ENCODE data around the gene ITGB4.
"Not testable (repeated sequence)": the region's sequence is repeated elsewhere in the genome, so short reads cannot be mapped to it uniquely, and the experiment has no call there.

ITGB4 gene

DNA sequence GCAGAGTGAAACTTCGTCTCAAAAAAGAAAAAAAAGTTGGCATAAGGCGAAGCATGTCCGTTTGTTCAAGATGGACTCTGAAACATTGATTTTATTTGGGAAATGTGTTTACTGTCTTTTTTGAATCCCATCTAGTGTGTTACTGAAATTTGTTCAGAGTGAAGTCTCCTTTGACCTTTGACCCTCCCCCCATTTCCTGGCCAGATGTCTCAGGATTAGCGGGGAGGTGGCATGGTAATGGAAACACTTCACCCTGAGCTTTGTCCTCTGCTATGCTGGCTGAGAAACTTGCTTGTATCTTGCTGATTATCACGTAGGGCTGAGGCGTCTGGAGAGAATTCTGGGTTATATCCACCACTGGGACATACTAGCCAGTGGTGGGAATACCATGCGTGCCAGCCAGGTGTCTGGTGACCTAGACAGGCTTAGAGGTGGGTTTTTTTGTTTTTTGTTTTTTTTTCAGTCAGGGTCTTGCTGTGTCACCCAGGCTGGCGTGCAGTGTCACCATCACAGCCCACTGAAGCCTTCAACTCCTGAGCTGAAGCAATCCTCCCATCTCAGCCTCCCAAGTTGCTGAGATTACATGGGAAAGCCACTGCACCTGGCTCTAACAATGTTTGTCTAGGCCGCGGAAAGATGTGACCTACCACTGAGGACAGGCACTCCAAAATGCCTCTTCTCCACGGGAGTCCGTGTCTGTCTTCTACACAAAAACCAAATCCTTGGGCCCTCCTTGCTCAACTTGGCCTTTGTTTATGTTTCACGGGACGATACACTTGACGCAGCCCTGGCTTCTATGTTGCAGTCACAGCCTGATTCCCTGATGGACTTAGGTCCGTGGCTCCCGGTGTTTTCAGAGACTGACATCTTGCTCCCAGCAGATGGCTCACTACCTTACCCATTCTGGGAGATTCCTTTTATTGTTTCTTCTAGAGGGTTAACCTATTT, 50.3 kb downstream of the ITGB4 start:
- no peak for DNase-seq (ENCODE audit: low read depth)

DNA sequence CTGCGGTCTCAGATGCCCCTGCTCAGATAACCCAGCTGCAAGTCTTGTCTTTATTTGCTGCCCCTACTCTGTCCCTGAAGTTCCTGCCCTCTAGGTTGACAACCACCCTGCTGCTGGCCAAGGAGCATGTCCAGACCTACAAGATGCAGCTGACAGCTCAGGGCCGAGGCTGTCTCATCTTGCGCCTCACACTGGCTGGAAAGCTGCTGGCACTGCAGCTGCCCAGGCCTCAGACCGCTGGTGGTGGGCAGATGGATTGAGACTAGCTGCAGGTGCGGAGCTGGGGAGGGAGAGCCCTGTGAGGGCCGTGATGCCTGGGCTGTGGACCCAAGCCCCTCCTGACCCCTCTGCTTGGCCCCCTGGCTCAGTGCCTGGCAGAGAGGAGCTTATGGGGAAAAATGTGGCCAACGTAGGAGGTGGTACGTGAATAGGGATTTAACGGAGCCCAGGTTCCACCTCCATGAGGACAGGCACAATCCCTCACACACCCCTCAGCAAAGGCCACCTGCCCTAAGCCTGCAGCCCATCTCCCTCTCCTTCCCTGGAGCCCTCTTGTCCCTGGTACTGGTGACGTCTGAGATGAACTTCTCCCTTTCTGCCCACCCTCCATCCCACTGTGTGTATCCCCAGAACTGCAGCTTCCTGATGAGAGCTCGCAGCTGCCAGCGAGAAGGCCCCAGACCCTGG, 52.0 kb downstream of the ITGB4 start:
- DNase-seq (ENCODE audit: low read depth), result no peak

DNA sequence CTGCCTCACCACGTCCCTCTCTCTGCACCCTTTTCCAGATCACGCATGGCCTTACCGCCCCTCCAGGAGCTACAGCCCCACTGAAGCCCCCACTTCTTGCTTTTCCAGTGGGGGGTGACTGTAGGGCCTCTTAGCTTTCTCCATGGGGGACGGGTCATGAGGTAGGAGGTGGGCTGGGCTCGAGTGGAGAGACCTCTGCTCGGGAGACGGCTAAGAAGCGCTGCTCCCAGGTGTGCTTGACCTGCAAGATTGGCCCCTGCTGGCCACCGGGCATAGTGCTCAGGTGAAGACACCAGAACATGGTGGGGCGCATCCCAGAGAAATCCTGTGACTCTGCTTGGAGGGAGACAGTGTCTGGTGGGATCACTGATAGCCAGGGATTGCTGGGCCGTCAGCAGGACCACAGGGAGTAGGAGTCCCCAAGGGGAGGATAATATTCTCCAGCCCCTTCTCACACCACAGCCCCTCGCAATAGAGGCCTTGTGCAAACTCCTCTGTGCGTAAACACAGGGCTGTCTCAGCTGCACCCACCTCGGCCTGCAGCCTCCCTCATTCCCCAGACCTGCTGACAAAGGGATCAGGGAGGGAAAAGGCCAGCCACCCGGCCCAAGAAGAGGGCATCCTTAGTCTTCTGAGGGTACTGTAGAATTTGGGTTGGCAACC, 52.7 kb downstream of the ITGB4 start:
- DNase-seq (ENCODE audit: low read depth), result no peak

DNA sequence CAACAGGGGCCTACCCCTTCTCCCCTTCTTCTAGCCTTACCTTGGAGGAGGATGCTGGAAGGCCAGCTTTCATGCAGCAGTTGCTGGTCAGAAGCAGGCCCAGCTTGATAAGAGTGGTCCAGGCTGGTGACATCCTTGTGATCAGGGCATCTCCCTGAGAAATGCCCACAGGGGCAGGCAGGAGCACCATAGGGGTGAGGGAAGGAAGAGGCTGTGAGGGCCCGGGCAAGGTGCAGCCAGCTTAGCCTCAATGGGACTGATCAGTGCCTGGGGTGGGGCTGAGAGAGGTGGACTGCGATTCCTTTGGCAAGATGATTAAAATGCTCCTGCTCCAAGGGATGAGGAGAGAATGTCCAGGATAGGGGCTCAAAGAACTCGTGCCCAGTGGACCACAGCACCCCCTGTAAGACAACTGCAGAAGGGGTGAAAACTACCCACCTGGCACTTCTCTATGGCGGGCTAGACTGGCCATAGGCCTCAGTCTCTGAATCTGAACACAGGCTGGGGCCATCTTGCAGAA, 53.3 kb downstream of the ITGB4 start:
- no peak for DNase-seq (ENCODE audit: low read depth)

DNA sequence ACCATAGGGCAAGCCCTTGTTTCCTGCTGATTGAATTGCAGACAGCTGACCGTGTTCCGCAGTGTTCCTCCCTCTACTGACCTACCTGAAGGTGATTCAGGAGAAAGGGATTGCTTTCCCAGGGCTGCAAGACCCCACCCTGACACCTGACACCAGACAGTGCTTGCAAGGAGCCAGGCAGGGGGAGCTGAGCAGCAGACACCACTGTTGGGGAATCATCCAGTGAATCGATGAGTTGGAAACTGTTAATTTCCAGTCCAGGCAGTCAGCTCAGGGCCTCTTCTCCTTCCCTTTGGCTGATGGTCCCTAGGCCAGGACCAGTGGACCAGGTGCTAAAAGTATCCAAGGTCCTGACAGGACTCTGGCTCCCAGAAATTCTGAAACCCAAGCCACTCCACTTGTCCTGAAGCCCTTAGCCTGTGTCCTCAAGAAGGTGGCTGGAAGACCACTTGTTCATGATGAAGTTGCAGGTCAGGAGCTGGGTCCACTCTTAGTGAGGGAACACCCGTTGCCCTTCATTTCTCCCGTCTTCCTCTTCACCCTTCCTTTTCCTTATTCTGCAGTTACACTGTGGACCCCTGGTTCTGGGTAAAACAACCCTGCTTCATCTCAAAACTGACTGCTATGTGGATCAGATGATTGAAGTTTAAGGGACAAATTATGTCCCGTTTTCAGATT, 53.9 kb downstream of the ITGB4 start:
- no peak for DNase-seq (ENCODE audit: low read depth)

DNA sequence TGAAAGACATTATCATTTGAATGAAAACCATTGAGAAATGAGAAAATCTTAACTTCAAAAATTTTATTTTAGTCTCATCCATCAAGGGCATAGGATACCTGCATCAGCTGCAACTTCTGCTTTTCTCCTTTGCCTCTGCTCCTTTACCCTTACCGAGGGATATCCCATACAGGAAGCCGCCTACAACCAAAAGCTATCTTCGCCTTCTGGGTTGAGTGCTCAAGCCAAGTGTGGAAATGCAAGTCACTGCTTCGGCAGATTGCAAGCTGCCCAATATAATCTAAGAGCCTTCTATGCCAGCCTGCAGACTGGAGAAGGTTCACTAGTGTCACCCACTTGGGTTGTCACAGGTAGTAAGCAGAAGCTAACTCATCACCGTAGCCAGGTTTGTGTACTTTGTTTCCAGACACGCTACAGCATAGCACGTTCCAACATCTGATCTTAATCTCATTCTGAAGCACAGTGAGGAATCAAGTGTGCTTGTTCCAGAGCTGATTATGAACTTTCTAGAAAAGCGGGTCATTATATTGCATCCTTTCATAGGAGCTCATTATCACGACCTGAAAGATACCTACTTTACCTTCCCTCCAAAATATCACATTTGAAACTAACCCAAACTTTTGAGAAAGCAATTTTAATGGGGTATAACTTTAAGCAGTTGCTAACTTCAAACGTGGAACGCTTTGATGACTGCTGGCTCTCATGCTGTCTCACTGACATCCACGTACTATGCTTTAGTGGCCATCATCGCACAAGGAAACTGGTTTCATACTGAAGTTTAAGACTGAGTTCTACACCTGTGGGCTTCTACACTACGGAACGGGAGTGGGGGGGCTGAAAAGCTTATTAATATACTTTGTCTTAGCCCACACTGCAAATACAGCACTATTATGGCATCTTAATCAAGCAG, 55.4 kb downstream of the ITGB4 start:
- DNase-seq (ENCODE audit: low read depth), result no peak

DNA sequence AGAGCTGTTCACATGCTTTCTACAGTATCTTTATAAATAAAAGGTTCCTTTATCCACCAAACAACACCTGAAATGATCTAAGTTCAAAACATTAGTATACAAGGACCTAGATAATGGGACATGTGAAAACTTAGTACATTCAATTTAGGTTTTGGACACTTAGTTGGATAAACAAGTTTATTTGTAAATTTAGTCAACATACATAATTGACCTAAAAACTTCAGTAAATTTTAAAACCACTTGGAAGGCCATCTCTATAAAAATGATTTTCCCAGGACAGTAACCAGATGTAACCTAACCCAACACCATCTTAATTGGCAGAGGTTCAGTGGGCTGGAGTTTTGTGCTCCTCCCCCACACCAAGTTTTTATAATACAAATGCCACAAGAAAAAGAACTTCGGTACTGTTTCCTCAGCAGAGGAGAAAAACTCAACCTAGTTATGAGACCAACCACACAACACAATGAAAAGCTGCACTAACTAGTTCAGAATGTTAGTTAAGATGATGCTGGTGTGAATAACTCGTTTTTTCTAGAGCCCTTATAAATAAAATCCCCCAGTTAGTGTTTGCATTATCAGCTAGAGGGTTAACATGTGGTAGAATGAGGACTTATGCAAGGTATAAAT, 56.1 kb downstream of the ITGB4 start:
- DNase-seq (ENCODE audit: low read depth), result no peak

DNA sequence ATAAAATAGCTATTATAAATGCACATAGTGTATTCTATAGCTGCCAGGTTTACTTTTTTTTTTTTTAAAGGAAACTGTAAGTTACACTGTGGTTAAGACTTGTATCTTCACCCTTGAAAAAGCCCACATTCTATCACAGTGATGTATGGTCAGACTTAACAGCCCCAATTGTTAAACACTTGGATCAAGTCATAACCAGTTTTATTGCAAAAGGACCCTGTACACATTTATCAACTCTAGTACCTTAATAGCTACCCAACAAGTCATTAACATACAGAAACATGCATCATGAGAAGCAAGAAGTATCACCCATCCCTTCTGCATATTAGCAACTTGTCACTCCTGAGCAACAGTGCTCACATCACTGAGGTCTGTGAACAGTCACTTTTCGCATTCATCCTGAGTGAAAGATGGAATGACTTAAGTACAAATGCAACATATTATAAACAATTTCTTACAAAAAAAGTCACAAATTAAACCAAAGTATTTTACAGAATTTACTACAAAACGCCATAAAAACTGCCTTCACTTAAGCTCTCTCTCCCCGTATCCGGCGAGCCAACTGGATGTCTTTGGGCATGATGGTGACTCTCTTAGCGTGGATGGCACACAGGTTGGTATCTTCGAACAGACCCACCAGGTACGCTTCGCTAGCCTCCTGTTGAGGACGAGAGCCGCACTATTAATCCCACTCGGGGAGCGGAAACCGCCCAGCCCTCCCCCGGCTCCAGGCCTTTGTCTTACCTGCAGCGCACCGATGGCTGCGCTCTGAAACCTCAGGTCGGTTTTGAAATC, 57.0 kb downstream of the ITGB4 start:
- not testable (repeated sequence) for DNase-seq (ENCODE audit: low read depth)

DNA sequence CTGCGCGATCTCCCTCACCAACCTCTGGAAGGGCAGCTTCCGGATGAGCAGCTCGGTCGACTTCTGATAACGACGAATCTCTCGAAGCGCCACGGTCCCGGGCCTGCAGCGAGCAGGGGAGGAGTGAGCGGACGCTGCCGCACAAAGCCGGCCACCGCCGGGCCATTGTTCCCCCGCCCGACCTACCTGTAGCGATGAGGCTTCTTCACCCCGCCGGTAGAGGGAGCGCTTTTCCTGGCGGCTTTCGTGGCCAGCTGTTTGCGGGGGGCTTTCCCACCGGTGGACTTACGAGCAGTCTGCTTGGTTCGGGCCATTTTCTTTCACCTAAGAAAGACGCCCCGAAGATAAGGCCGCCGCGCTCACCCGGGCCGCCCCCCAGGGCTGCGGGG, 57.6 kb downstream of the ITGB4 start:
- DNase-seq (ENCODE audit: low read depth), result no peak

DNA sequence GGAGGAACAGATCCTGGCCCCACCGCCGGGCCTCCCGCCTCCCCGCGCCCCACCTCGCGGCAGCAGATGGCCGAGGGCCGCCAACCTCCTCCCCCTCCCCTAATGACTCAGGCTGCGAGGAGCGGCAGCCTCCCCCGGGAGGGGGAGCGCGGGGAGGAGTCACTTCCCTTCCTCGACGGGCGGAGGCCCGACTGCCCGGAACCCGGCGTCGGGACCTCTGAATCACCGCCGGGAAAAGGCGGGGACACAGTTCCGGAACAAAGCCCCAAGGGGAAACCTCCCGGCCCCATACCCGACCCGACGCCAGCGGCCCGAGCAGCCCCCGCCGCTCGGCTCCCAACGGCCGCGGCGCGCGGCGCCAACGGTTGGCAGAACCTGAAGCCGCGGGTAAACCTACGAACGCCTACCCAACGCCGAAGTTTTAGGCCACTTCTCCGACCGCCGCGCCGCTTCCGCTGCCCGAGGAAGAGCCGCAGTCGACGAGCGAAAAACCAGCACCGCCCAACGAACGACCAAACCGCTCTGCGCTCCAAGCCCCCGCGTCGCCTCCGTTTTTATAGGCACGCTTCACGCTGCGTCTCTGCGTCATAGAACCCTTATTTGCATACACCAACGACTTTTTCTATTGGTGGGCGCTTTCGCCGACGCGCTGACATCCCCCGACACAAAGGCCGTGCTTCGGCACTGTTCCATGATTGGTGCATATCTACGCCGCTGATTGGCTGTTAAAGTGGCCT, 58.2 kb downstream of the ITGB4 start:
- peak; percentile 76 for DNase-seq (ENCODE audit: low read depth)

DNA sequence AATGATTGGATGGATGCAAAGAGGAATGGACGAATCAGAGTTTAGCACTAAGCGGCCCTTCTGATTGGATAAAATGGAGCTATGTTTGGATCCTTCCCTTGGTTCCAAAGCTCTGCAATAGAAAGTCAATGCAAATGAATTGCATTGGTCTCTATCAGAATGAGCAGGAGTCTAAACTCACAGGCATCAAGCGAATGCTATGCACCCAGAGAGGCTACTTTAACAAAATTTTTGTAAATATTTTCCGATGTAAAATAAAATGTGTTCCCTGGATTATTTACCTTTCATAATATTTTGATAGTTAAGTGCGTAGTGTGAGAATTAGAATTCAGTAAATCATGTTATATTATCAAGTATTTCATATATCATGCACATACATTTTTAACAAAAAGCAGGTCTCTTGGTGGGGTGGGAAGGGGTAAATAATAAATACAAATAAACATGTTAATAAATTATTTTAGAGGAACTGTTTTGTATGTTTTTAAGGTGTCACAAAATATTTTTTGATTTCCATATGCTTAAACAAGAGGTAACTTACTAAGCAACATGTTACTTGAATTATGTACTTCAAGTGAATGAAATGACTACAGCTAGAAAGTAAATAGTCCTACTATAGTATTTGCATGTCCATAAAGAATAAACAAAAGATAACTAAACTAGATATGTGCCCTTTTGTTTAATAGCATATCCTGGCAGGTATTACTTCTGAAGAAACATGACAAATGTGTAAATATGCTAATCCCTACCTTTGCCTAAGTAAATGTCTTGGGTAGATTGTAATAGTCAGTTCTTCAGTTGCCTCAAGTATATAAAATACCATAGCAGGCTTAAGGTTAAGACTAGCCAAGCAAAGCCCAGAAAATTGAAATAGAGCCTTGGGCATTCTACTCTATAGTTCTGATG, 59.0 kb downstream of the ITGB4 start:
- no peak for DNase-seq (ENCODE audit: low read depth)

DNA sequence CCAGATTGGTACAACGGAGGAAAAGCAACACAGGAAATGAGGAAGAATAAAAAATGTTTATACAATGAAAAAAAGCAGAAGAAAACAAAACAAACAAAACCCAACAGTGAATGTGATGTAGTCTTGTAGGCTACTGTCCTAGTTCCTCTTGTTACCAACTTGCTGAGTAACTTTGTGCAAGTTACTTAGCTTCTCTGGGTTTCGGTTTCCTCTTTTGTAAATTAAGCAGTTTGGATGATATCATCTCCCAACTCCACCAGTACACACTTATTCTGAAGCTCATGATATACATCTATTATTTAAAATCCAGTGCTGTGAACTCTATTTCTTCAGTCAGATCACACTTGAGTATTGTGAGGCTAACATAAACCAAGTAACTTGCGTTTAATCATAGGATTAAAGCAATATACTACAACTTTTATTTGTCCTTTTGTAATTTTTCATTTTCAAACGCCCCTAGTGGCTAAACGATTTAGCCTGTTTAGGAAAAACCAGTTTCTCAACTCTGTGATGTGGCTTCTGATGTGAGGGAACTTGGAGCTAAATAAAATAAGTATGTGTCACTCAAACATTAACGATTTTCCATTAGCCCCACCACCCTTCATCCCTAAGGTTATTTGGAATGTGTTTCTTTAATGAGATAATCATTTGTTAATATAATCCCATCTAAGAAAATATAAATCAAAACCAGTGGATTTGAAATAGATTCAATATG, 62.0 kb downstream of the ITGB4 start:
- no peak for DNase-seq (ENCODE audit: low read depth)

DNA sequence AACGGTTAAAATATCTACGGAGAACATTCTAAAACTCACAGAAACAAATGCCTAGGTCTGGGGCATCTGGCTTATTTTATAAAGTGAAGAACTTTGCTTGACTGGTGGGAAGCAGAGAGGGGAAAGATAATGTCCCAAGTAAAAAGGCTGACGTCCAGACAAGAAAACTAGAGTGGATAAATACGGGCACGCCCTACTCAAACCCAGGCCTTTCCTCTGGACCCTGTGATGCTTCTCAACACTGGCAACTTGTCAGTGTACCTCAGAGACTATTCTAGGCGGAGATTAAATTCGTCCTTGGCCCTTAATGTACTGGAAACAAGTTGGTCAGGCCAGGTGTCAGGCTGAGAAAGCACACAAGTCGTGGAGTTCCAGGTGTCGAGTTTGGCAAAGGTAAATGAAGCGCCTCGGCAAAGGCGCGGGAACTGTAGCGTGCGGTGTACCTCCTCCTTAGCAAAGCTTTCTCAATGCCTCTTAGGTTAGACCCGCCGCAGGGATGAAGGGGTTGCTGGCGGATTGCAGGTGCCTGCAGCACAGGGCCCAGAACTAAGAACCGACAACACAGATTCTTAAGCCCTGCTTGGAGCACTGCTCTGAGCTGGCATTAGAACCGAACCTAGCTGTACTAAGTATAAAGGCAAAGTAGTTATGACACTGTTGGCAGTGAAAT, 62.7 kb downstream of the ITGB4 start:
- DNase-seq (ENCODE audit: low read depth), result no peak

DNA sequence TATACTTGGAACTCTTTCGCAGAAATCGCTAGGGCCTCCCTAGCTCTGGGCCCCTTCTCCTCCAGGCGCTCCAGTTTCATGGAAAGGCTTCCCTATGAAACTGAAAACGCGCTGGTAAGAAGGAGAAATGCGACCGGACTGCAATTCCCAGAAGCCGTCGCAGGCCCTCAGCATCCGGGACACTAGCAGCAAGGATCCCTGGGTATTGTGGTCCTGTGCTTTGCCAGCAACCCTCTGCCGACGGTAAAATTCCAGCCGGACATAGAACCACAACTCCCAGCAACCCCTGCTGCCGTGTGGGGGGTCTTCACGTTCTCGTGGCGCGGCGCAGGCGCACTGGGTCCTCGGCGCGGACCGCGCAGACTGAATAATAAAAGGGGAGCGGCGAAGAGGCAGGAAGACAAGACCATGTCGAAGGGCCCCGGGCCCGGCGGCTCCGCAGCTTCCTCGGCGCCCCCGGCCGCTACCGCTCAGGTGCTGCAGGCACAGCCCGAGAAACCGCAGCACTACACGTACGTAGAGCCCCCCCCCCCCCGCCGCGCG, 63.3 kb downstream of the ITGB4 start, which contains the start of gene UNK:
TSS of gene UNK (plus strand) at position 334 of the 543 bp plus-strand sequence. CDS start at position 409, 75 bp downstream.
- DNase-seq (ENCODE audit: low read depth), result peak; percentile 89

DNA sequence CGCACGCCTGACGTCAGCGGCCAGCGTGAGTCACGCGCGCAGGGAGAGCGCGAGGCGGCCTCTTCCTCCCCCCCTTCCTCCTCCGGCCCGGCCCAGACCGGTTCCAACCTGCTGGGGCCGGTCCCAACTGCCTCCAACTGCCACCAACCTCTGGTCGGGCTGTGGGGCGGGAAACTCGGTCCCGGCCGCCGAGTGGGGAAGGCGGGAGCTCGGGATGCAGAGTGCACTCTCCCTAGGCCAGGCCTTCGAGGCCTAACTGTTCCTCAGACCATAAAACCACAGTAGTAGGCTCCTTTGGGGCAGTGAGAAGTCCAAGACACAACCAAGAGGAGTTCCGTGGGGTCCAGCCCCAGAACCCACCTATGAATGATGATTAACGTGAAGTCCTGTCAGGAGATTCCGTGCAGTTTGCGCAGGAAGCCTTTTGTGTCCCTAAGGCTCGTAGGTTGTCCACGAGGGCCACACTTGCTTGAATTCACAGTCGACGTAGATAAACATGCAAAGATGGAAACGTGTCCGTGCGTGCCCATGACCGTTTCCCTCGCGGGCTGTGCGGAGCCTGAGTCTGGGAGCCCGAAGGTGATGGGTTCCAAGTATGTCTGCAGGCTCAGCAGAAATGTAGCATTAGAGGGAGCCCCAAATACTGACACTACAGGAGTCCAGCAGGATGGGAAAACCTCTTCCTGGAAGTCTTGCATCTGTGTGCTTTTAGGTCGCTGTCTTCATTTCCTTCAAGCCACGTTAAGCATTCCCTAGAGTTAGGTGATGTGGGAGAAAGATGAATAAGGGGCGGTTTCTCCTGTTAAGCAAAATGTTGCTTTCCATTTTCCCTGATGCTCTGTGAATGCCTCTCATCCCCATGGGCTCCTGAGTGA, 64.0 kb downstream of the ITGB4 start:
- DNase-seq (ENCODE audit: low read depth), result peak; percentile 79
